Measurements from ENCODE around the gene CPTP.
"Not testable (repeated sequence)": the region's sequence is repeated elsewhere in the genome, so short reads cannot be mapped to it uniquely, and the experiment has no call there.

CPTP gene

GRCh38 chr1:1356796-1357401 is 32.3 kb downstream of the CPTP start:
- H3K4me3 ChIP-seq = peak overlapping the region; percentile 21 to 44 (median 32)
- H3K27ac ChIP-seq = peak overlapping the region in 17 of 21 experiments; percentile 34 to 97 (median 84)

GRCh38 chr1:1357871-1358432 is 33.4 kb downstream of the CPTP start:
- peak overlapping the region; percentile 21 to 44 (median 32) for H3K4me3 ChIP-seq
- peak overlapping the region in 20 of 21 experiments; percentile 43 to 97 (median 84) for H3K27ac ChIP-seq

- Histone ChIP-seq H3K4me3 (peak within 1 kb of the TSS; percentile 21 to 44 (median 32)), H3K27ac (peak within 1 kb of the TSS in 20 of 21 experiments; percentile 61 to 97 (median 84))
Observed at GRCh38 chr1:1358433-1359271, 34.0 kb downstream of the CPTP start, which contains the start of gene MXRA8. Gene MXRA8 (minus strand): TSS chr1:1358555. CDS start chr1:1358504, 51 bp downstream.

GRCh38 chr1:1359308-1359663 is 34.7 kb downstream of the CPTP start:
- peak overlapping the region in 20 of 21 experiments; percentile 54 to 97 (median 84) for H3K27ac ChIP-seq
- H3K4me3 ChIP-seq = no peak overlapping the region

GRCh38 chr1:1359664-1360468 is 35.3 kb downstream of the CPTP start:
- Histone ChIP-seq H3K4me3 (peak overlapping the region in 1 of 7 experiments; percentile 4), H3K27ac (peak overlapping the region in 20 of 21 experiments; percentile 54 to 97 (median 84))

GRCh38 chr1:1360506-1361169 is 36.0 kb downstream of the CPTP start:
- H3K27ac ChIP-seq = peak overlapping the region in 20 of 21 experiments; percentile 54 to 97 (median 84)
- no peak overlapping the region for H3K4me3 ChIP-seq

GRCh38 chr1:1361233-1361981 is 36.8 kb downstream of the CPTP start:
- H3K4me3 ChIP-seq = no peak overlapping the region

GRCh38 chr1:1361982-1362423 is 37.4 kb downstream of the CPTP start:
- H3K27ac ChIP-seq = peak overlapping the region in 16 of 21 experiments; percentile 3 to 92 (median 72)
- H3K4me3 ChIP-seq = no peak overlapping the region

More at GRCh38 chr1:1361233-1361981, 36.8 kb downstream of the CPTP start:
- peak overlapping the region in 18 of 21 experiments; percentile 3 to 92 (median 70) for H3K27ac ChIP-seq

- Histone ChIP-seq H3K4me3 (no peak overlapping the region), H3K27ac (no peak overlapping the region)
Observed at GRCh38 chr1:1364266-1364665, 39.7 kb downstream of the CPTP start.

GRCh38 chr1:1365875-1366698 is 41.5 kb downstream of the CPTP start:
- Histone ChIP-seq H3K27ac (no peak overlapping the region), H3K4me3 (no peak overlapping the region)

- no peak overlapping the region for H3K27ac ChIP-seq
- no peak overlapping the region for H3K4me3 ChIP-seq
Observed at GRCh38 chr1:1366699-1367066, 42.1 kb downstream of the CPTP start.

- H3K4me3 ChIP-seq = no peak overlapping the region
- H3K27ac ChIP-seq = no peak overlapping the region
Observed at GRCh38 chr1:1367315-1367714, 42.7 kb downstream of the CPTP start.

- H3K27ac ChIP-seq, H3K4me3 ChIP-seq: not testable (repeated sequence)
Observed at GRCh38 chr1:1370094-1370493, 45.5 kb downstream of the CPTP start.

GRCh38 chr1:1370771-1371300 is 46.2 kb downstream of the CPTP start:
- Histone ChIP-seq H3K27ac (peak overlapping the region in 1 of 21 experiments; percentile 35), H3K4me3 (no peak overlapping the region)

- no peak overlapping the region for H3K4me3 ChIP-seq
Observed at GRCh38 chr1:1371364-1371745, 46.8 kb downstream of the CPTP start.

GRCh38 chr1:1371746-1372711 is 47.4 kb downstream of the CPTP start:
- no peak overlapping the region for H3K4me3 ChIP-seq
- H3K27ac ChIP-seq = peak overlapping the region in 5 of 21 experiments; percentile 1 to 62 (median 35)

More at GRCh38 chr1:1371364-1371745, 46.8 kb downstream of the CPTP start:
- peak overlapping the region in 3 of 21 experiments; percentile 1 to 35 (median 27) for H3K27ac ChIP-seq

Measured in skin epidermis (tissue), 12 donors.